OCI-LY3 (cell line): ENCODE measurements around the gene ILF2.

Experiments
- H2AFZ ChIP-seq: fragments of 200-600, 300-600 bp; shearing (Covaris generic); 2 replicates; pipeline ENCODE4 v1.6.0; 2014; ENCODE audit warnings: antibody characterized with exemption, low read depth, low read length
- H3K27ac ChIP-seq: fragments of 200-600, 300-600 bp; sonication (generic); 2 replicates; pipeline ENCODE4 v1.5.1; 2014; ENCODE audit warnings: mild to moderate bottlenecking, low read length, moderate library complexity, mixed read lengths
- H3K27me3 ChIP-seq: fragments of 200-600, 300-600 bp; sonication (generic); 2 replicates; pipeline ENCODE4 v1.6.1; 2014; ENCODE audit warnings: low read depth, low read length, mixed read lengths
- H3K36me3 ChIP-seq: fragments of 200-600, 300-600 bp; sonication (generic); replicated peaks from 2 replicates; pipeline ENCODE3; 2014; ENCODE audit warnings: low read depth, low read length, mixed read lengths
- H3K4me1 ChIP-seq: fragments of 300-600, 200-600 bp; sonication (generic); 2 replicates; pipeline ENCODE4 v1.6.1; 2014; ENCODE audit warnings: low read length, mixed read lengths
- H3K4me2 ChIP-seq: fragments of 200-600, 300-600 bp; sonication (generic); 2 replicates; pipeline ENCODE4 v1.6.1; 2014; ENCODE audit warnings: low read length, mixed read lengths
- H3K4me3 ChIP-seq: fragments of 300-600, 200-600 bp; sonication (generic); 2 replicates; pipeline ENCODE4 v1.5.1; 2014; ENCODE audit warnings: antibody characterized with exemption, mild to moderate bottlenecking, low read length, moderate library complexity
- H3K79me2 ChIP-seq: fragments of 300-600, 200-600 bp; shearing (Covaris generic); 2 replicates; pipeline ENCODE4 v1.6.1; 2014; ENCODE audit warnings: mild to moderate bottlenecking, low read length, mixed read lengths
- H3K9ac ChIP-seq: fragments of 300-600, 200-600 bp; shearing (Covaris generic); 2 replicates; pipeline ENCODE4 v1.6.0; 2014; ENCODE audit warnings: mild to moderate bottlenecking, low read length, moderate library complexity
- H3K9me3 ChIP-seq: fragments of 200-600, 300-600 bp; shearing (Covaris generic); 2 replicates; pipeline ENCODE4 v1.6.1; 2014; ENCODE audit warnings: low read length, mixed read lengths; ENCODE audit not compliant: insufficient read depth
- H4K20me1 ChIP-seq: fragments of 200-600, 300-600 bp; sonication (generic); 2 replicates; pipeline ENCODE4 v1.6.1; 2016; ENCODE audit warnings: low read length, mixed read lengths; ENCODE audit not compliant: insufficient read depth
- CTCF ChIP-seq: fragments of 200-600, 300-600 bp; sonication (generic); IDR thresholded peaks from 2 replicates; pipeline ENCODE4 v1.5.1; 2014; ENCODE audit warnings: antibody characterized with exemption, low read length, low read depth
- EZH2phosphoT487 ChIP-seq: fragments of 200-600 bp; shearing (Covaris generic); IDR thresholded peaks from 2 replicates; pipeline ENCODE4 v1.6.1; 2018; ENCODE audit warnings: antibody characterized with exemption, mixed run types, low read depth

ILF2 gene

GRCh38 chr1:153612755-153613331, 58.0 kb downstream of the ILF2 start, which contains the start of gene S100A16:
TSS of gene S100A16 (minus strand) at chr1:153613137. CDS start at chr1:153608151, 4,986 bp downstream.
- Histone ChIP-seq H4K20me1 (no peaks in the 10 kb centered on the region), H3K36me3 (no peaks in the 10 kb centered on the region), H3K4me2 (no peak within 1 kb of the TSS), H3K9me3 (no peaks in the 10 kb centered on the region), H3K4me3 (no peak within 1 kb of the TSS), H3K4me1 (peaks cover 30% of the 10 kb centered on the region), H3K27ac (no peak within 1 kb of the TSS), H3K9ac (no peak within 1 kb of the TSS), H3K27me3 (no peaks in the 10 kb centered on the region), H2AFZ (no peak within 1 kb of the TSS), H3K79me2 (no peaks in the 10 kb centered on the region)
- TF ChIP-seq CTCF (no peak), EZH2phosphoT487 (no peak)

- no peak for TF ChIP-seq EZH2phosphoT487
- TF ChIP-seq CTCF = no peak
- H3K36me3 ChIP-seq = no peaks in the 10 kb centered on the region
- H3K27me3 ChIP-seq = no peaks in the 10 kb centered on the region
- peaks cover 26% of the 10 kb centered on the region for H3K4me1 ChIP-seq
- H3K9ac ChIP-seq = no peak overlapping the region
- H3K4me2 ChIP-seq = no peak overlapping the region
- H4K20me1 ChIP-seq = no peaks in the 10 kb centered on the region
- no peak overlapping the region for H3K27ac ChIP-seq
- no peak overlapping the region for H2AFZ ChIP-seq
- no peaks in the 10 kb centered on the region for H3K79me2 ChIP-seq
- no peaks in the 10 kb centered on the region for H3K9me3 ChIP-seq
- H3K4me3 ChIP-seq = no peak overlapping the region
Observed at GRCh38 chr1:153612111-153612754, 58.6 kb downstream of the ILF2 start.
